Erythroblast (primary cell): Measurements from ENCODE around the gene ZNF284.

Source experiments
- DNase-seq, 2 experiments: peaks; one replicate each; lab custom pipeline; 2025; lab: John Stamatoyannopoulos, UW
- GATA1 ChIP-seq: IDR thresholded peaks from 2 replicates; pipeline ENCODE4 v1.6.1; 2011; ENCODE audit warnings: low read depth, mild to moderate bottlenecking, control low read depth, low read length, moderate library complexity
- POLR2A ChIP-seq: IDR thresholded peaks from 2 replicates; pipeline ENCODE4 v1.6.1; 2011; ENCODE audit warnings: mild to moderate bottlenecking, low read length

ZNF284 gene

DNA sequence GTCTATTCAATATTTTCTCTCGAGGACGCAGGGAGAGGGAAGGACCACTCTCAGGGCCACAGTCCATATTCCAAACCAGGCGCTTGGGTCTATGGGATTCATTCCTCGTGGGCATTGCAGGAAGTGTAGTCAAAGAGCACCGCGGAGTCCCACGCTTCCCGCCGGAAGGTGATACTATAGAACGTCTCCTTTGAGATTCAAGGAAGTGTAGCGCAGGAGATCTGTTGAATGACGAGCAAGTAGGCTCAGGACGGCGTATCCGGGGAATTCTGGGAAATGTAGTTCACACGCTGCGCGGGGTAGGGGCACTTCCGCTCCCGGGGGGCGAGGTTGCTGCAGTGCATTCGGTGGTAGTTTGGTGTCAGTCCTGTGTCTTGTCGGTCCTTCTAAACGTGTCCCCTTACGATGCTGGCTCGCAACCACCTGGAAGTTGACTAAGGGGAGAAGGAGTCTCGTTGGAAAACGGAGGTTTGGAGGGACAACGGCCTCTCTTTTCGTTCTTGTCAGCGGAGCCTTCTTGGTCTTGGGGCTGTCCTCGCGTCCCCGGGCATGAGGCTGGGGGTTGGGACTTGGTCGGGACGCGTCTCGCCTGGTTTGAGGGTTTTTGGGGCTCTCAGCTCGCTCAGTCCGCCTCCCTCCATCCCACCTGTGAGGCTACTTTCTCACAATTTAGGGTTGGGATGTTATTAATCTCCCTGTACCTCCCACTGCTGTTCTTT, at the start of gene ZNF284:
Gene ZNF284, plus strand, starts transcription at position 336 of the 719 bp plus-strand sequence. CDS start 4,231 bp downstream, outside the sequence.
- TF ChIP-seq POLR2A (peak; percentile 65), GATA1 (no peak)

DNA sequence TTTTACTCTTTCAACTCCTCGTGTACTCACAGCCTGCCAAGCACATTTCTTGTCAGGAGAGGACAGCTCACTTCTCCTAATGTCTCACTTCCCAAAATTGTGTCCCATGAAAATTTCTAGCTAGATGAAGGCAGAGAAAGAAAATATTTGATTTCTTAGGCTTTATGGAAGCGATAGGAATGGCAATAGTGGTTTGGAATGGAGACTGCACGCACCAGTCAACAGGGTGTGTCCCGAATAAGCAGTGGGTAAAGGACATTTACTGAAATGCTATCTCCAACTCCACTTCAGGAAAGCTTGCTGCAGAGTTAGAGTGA, 47.1 kb upstream of the ZNF284 start:
- DNase-seq, result no peak
- TF ChIP-seq GATA1, result no peak
- no peak for TF ChIP-seq POLR2A

More for the DNA sequence above, at the start of gene ZNF284:
- DNase-seq, result peak; percentile 88 to 90

DNA sequence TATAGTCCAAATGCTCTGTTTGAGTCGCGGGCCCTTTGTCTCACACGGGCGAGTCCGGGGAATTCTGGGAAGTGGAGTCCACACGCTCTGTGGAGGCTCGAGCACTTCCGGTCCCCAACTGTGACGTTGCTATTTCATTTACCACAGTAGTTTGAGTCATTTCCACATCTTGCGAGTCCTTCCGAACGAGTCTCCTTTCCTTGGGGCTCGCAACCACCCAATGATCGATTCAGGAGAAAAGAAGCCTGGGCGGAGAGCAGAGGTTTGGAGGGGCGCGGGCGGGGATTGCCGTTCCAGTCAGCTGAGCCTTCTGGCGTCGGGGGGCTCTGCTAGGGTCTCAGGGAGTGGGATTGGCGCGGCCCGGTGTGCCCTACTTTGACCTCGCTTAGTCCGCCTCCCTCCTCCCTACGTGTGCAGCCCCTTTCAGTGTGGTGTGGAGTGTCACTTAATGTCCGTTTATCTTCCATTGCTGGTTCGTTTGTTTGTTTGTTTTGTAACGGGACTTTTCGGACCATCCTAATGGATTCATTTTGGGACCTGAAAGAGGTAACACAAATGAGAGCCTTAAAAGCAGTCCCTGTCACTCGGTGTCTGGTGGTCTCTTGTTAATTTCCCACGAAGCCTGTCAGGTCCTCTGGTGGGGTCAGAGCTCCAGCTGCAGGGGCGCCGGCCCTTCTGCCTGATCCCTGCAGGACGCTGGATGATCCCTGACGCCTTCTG, 46.6 kb upstream of the ZNF284 start, which contains the start of gene ZNF222:
Gene ZNF222, plus strand, starts transcription at position 163 of the 720 bp plus-strand sequence. Its CDS starts 58 bp downstream, at position 221.
- DNase-seq, result peak; percentile 89 to 90
- TF ChIP-seq GATA1, result no peak
- peak; percentile 51 for TF ChIP-seq POLR2A

DNA sequence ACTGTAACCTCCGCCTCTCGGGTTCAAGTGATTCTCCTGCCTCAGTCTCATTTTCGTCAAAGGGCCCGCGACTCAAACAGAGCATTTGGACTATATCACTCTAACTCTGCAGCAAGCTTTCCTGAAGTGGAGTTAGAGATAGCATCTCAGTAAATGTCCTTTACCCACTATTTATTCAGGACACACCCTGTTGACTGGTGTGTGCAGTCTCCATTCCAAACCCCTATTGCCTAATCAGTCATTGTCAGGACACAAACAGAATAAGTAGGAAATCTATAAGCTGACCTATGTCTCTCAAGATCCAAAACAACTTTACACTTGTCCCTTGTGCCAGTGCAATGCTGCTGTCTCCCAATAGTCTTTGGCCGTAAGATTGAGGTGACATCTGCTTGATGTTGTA, 45.3 kb upstream of the ZNF284 start:
- TF ChIP-seq GATA1, result no peak
- TF ChIP-seq POLR2A, result no peak
- DNase-seq, result peak in 1 of 2 experiments; percentile 16

GRCh38 chr19:44032001-44032610, 39.9 kb upstream of the ZNF284 start:
- no peak for TF ChIP-seq GATA1
- no peak for TF ChIP-seq POLR2A
- no peak for DNase-seq

DNA sequence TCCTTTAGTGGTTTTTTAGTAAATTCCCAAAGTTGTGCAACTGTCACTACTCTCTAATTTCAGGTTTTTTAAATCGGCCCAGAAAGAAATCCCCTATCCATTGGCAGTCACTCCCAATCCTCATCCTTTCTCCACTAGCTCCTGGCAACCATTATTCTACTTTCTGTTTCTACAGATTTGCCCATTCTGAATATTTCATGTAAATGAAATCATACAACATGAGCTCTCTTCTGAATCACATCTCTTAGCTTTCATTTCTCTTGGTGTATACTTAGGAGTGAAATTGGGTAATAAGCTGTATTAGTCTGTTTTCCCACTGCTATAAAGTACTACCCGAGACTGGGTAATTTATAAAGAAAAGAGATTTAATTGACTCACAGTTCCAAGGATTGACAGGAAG, 29.8 kb upstream of the ZNF284 start:
- TF ChIP-seq POLR2A (no peak), GATA1 (no peak)
- no peak for DNase-seq

DNA sequence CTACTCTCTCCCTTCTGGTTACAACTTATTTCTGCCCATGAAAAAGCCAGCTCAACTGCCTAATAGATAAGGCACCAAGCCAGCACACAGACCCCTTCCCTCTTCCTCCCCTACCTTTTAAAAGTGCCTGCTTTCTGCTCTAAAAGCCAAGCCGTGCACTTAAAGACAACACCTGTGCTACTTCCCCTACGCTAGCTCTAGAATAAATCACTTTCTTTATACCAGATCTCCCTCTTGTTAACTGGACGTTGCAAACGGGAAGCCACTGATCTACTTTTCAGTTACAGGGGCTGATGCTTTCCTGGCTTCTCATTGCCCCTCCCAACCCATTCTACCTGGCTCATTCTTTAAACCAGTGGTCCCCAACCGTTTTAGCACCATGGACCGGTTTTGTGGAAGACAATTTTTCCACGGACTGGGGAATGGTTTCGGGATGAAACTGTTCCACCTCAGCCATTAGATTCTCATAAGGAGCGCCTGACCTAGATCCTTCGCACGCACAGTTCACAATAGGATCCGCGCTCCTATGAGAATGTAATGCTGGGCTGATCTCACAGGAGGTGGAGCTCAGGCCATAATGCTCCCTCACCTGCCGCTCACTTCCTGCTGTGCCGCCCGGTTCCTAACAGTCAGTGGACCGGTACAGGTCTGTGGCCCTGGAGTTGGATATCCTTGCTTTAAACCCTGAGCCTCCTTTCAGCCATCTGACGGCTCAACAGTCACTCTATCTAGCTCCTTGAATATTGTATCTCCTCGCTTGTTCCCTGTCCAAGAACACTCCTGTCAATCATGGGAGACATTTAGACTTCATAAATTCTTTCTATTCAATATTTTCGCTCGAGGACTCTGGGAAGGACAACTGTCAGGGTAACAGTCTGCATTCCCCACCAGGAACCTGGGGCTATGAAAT, 21.0 kb upstream of the ZNF284 start:
- peak; percentile 48 to 59 for DNase-seq
- no peak for TF ChIP-seq GATA1
- TF ChIP-seq POLR2A, result peak; percentile 44

DNA sequence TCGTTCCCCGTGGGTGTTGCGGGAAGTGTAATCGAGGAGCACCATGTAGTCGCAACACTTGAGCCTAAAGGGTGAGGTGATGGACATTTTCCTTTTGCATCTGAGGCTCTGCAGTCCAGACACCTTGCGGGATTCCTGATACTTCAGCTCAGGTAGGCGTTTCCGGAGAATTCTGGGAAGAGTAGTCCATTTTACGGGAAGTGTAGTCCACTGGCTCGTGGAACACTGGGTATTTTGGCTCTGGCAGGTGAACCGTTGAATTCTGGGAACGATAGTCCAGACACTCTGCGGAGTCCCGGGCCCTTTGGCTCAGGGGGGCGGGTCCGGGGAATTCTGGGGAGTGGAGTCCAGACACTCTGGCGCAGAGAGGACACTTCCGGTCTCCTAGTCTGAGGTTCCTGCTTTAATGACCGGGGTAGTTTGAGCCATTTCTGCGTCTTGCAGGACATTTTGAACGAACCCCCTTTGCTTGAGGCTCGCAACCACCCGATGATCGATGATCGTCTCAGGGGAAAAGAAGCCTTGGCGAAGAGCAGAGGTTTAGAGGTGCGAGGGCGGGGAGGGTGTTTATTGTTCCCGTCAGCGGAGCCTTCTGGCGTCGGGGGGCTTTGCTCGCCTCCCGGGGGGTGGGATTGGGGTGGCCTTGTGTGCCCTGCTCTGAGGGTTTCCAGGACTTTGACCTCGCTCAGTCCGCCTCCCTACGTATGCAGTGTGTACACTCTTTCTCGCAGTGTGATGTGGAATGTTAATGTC, 20.1 kb upstream of the ZNF284 start, which contains the start of gene ZNF223:
Gene ZNF223, plus strand, starts transcription at position 387 of the 753 bp plus-strand sequence. CDS start 3,141 bp downstream, outside the sequence.
- TF ChIP-seq POLR2A (peak; percentile 41), GATA1 (no peak)
- DNase-seq, result peak; percentile 77 to 80

GRCh38 chr19:44055870-44056269, 16.1 kb upstream of the ZNF284 start:
- no peak for TF ChIP-seq GATA1
- TF ChIP-seq POLR2A, result no peak

GRCh38 chr19:44059229-44059628, 12.7 kb upstream of the ZNF284 start:
- no peak for TF ChIP-seq POLR2A
- no peak for TF ChIP-seq GATA1
- DNase-seq, result no peak

More at GRCh38 chr19:44055870-44056269, 16.1 kb upstream of the ZNF284 start:
- no peak for DNase-seq

DNA sequence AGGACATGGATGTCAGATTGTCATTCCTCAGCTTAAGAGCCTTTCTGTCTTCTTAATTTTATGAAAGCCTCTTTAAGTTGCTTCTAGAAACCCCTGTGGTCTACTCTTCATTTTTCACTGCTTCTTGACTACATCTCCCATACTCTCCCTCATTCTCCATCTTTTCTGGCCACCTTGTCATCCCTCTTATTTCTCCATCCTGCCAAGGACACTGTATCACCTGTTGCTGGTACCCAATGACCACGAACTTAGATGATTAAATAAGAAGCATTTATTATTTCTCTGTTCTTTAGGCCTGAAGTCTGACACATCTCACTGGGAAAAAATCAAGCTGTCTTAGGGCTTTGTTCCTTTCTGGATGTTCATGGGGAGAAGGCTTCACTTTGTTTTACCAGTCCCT, 10.9 kb upstream of the ZNF284 start:
- TF ChIP-seq GATA1 (no peak), POLR2A (no peak)
- DNase-seq, result no peak

DNA sequence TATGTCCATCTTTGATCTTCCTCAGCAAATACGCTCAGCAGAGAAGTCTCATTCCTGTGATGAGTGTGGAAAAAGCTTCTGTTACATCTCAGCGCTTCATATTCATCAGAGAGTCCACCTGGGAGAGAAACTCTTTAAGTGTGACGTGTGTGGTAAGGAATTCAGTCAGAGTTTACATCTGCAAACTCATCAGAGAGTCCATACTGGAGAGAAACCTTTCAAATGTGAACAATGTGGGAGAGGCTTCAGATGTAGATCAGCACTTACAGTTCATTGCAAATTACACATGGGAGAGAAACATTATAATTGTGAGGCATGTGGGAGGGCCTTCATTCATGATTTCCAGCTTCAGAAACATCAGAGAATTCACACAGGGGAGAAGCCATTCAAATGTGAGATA, 5.7 kb upstream of the ZNF284 start:
- DNase-seq, result no peak
- TF ChIP-seq POLR2A, result no peak
- no peak for TF ChIP-seq GATA1

GRCh38 chr19:44069415-44069814, 2.5 kb upstream of the ZNF284 start:
- no peak for DNase-seq
- no peak for TF ChIP-seq POLR2A
- TF ChIP-seq GATA1, result no peak
